Measurements from ENCODE around the gene NEXN.

NEXN gene

GRCh38 chr1:77888081-77888780, at the start of gene NEXN:
TSS of gene NEXN (plus strand) at chr1:77888624. CDS start at chr1:77916107, 27,483 bp downstream.
- Histone ChIP-seq H3K27ac (ENCODE audit: low read depth in 2 of 2, low read length in 2 of 2) (peak within 1 kb of the TSS; percentile 80 to 84), H3K9ac (ENCODE audit: low read depth in 1 of 2, low read length in 2 of 2) (peak within 1 kb of the TSS; percentile 60 to 68), H3K9me3 (ENCODE audit: control insufficient read depth in 2 of 2, low read length in 2 of 2) (no peaks in the 10 kb centered on the region), H3K36me3 (ENCODE audit: control insufficient read depth in 2 of 2, insufficient read depth in 2 of 2, low read length in 2 of 2) (no peaks in the 10 kb centered on the region), H3K27me3 (ENCODE audit: control insufficient read depth in 2 of 2, insufficient read depth in 2 of 2, low read length in 2 of 2) (no peaks in the 10 kb centered on the region), H3K4me3 (ENCODE audit: low read length in 2 of 2) (peak within 1 kb of the TSS; percentile 75 to 80), H3K4me1 (ENCODE audit: control insufficient read depth in 2 of 2, insufficient read depth in 2 of 2, low read length in 2 of 2) (peaks cover 4 to 5% of the 10 kb centered on the region in 2 donors)

- H3K9me3 ChIP-seq (ENCODE audit: control insufficient read depth in 2 of 2, low read length in 2 of 2) = no peaks in the 10 kb centered on the region
- H3K9ac ChIP-seq (ENCODE audit: low read depth in 1 of 2, low read length in 2 of 2) = no peak overlapping the region
- no peak overlapping the region for H3K27ac ChIP-seq (ENCODE audit: low read depth in 2 of 2, low read length in 2 of 2)
- H3K4me1 ChIP-seq (ENCODE audit: control insufficient read depth in 2 of 2, insufficient read depth in 2 of 2, low read length in 2 of 2) = no peaks in the 10 kb centered on the region
- no peaks in the 10 kb centered on the region for H3K36me3 ChIP-seq (ENCODE audit: control insufficient read depth in 2 of 2, insufficient read depth in 2 of 2, low read length in 2 of 2)
- no peaks in the 10 kb centered on the region for H3K27me3 ChIP-seq (ENCODE audit: control insufficient read depth in 2 of 2, insufficient read depth in 2 of 2, low read length in 2 of 2)
- no peak overlapping the region for H3K4me3 ChIP-seq (ENCODE audit: low read length in 2 of 2)
Measured at GRCh38 chr1:77841574-77841973, 46.9 kb upstream of the NEXN start.

GRCh38 chr1:77845951-77846350, 42.5 kb upstream of the NEXN start:
- Histone ChIP-seq H3K4me1 (ENCODE audit: control insufficient read depth in 2 of 2, insufficient read depth in 2 of 2, low read length in 2 of 2) (no peaks in the 10 kb centered on the region), H3K27me3 (ENCODE audit: control insufficient read depth in 2 of 2, insufficient read depth in 2 of 2, low read length in 2 of 2) (no peaks in the 10 kb centered on the region)

GRCh38 chr1:77846966-77847365, 41.5 kb upstream of the NEXN start:
- H3K27me3 ChIP-seq (ENCODE audit: control insufficient read depth in 2 of 2, insufficient read depth in 2 of 2, low read length in 2 of 2) = no peaks in the 10 kb centered on the region
- no peaks in the 10 kb centered on the region for H3K9me3 ChIP-seq (ENCODE audit: control insufficient read depth in 2 of 2, low read length in 2 of 2)
- H3K9ac ChIP-seq (ENCODE audit: low read depth in 1 of 2, low read length in 2 of 2) = no peak overlapping the region
- no peaks in the 10 kb centered on the region for H3K4me1 ChIP-seq (ENCODE audit: control insufficient read depth in 2 of 2, insufficient read depth in 2 of 2, low read length in 2 of 2)
- no peak overlapping the region for H3K27ac ChIP-seq (ENCODE audit: low read depth in 2 of 2, low read length in 2 of 2)
- H3K4me3 ChIP-seq (ENCODE audit: low read length in 2 of 2) = no peak overlapping the region
- no peaks in the 10 kb centered on the region for H3K36me3 ChIP-seq (ENCODE audit: control insufficient read depth in 2 of 2, insufficient read depth in 2 of 2, low read length in 2 of 2)

More at GRCh38 chr1:77845951-77846350, 42.5 kb upstream of the NEXN start:
- Histone ChIP-seq H3K27ac (ENCODE audit: low read depth in 2 of 2, low read length in 2 of 2) (no peak overlapping the region), H3K9me3 (ENCODE audit: control insufficient read depth in 2 of 2, low read length in 2 of 2) (no peaks in the 10 kb centered on the region), H3K4me3 (ENCODE audit: low read length in 2 of 2) (no peak overlapping the region), H3K36me3 (ENCODE audit: control insufficient read depth in 2 of 2, insufficient read depth in 2 of 2, low read length in 2 of 2) (no peaks in the 10 kb centered on the region), H3K9ac (ENCODE audit: low read depth in 1 of 2, low read length in 2 of 2) (no peak overlapping the region)

- Histone ChIP-seq H3K9ac (ENCODE audit: low read depth in 1 of 2, low read length in 2 of 2) (no peak overlapping the region), H3K4me3 (ENCODE audit: low read length in 2 of 2) (no peak overlapping the region)
Measured at GRCh38 chr1:77847621-77848080, 40.8 kb upstream of the NEXN start.

GRCh38 chr1:77850082-77850481, 38.3 kb upstream of the NEXN start:
- no peaks in the 10 kb centered on the region for H3K9me3 ChIP-seq (ENCODE audit: control insufficient read depth in 2 of 2, low read length in 2 of 2)
- H3K9ac ChIP-seq (ENCODE audit: low read depth in 1 of 2, low read length in 2 of 2) = no peak overlapping the region
- no peaks in the 10 kb centered on the region for H3K36me3 ChIP-seq (ENCODE audit: control insufficient read depth in 2 of 2, insufficient read depth in 2 of 2, low read length in 2 of 2)
- no peak overlapping the region for H3K4me3 ChIP-seq (ENCODE audit: low read length in 2 of 2)
- no peaks in the 10 kb centered on the region for H3K4me1 ChIP-seq (ENCODE audit: control insufficient read depth in 2 of 2, insufficient read depth in 2 of 2, low read length in 2 of 2)
- H3K27ac ChIP-seq (ENCODE audit: low read depth in 2 of 2, low read length in 2 of 2) = no peak overlapping the region
- no peaks in the 10 kb centered on the region for H3K27me3 ChIP-seq (ENCODE audit: control insufficient read depth in 2 of 2, insufficient read depth in 2 of 2, low read length in 2 of 2)

More at GRCh38 chr1:77847621-77848080, 40.8 kb upstream of the NEXN start:
- Histone ChIP-seq H3K36me3 (ENCODE audit: control insufficient read depth in 2 of 2, insufficient read depth in 2 of 2, low read length in 2 of 2) (no peaks in the 10 kb centered on the region), H3K4me1 (ENCODE audit: control insufficient read depth in 2 of 2, insufficient read depth in 2 of 2, low read length in 2 of 2) (no peaks in the 10 kb centered on the region), H3K27me3 (ENCODE audit: control insufficient read depth in 2 of 2, insufficient read depth in 2 of 2, low read length in 2 of 2) (no peaks in the 10 kb centered on the region), H3K27ac (ENCODE audit: low read depth in 2 of 2, low read length in 2 of 2) (no peak overlapping the region), H3K9me3 (ENCODE audit: control insufficient read depth in 2 of 2, low read length in 2 of 2) (no peaks in the 10 kb centered on the region)

GRCh38 chr1:77857552-77857951, 30.9 kb upstream of the NEXN start:
- Histone ChIP-seq H3K4me1 (ENCODE audit: control insufficient read depth in 2 of 2, insufficient read depth in 2 of 2, low read length in 2 of 2) (no peaks in the 10 kb centered on the region), H3K36me3 (ENCODE audit: control insufficient read depth in 2 of 2, insufficient read depth in 2 of 2, low read length in 2 of 2) (peaks cover 0 to 4% of the 10 kb centered on the region in 2 donors), H3K4me3 (ENCODE audit: low read length in 2 of 2) (no peak overlapping the region), H3K27ac (ENCODE audit: low read depth in 2 of 2, low read length in 2 of 2) (no peak overlapping the region), H3K27me3 (ENCODE audit: control insufficient read depth in 2 of 2, insufficient read depth in 2 of 2, low read length in 2 of 2) (no peaks in the 10 kb centered on the region), H3K9me3 (ENCODE audit: control insufficient read depth in 2 of 2, low read length in 2 of 2) (no peaks in the 10 kb centered on the region), H3K9ac (ENCODE audit: low read depth in 1 of 2, low read length in 2 of 2) (no peak overlapping the region)

GRCh38 chr1:77858725-77859124, 29.7 kb upstream of the NEXN start:
- Histone ChIP-seq H3K27me3 (ENCODE audit: control insufficient read depth in 2 of 2, insufficient read depth in 2 of 2, low read length in 2 of 2) (no peaks in the 10 kb centered on the region), H3K9me3 (ENCODE audit: control insufficient read depth in 2 of 2, low read length in 2 of 2) (no peaks in the 10 kb centered on the region), H3K27ac (ENCODE audit: low read depth in 2 of 2, low read length in 2 of 2) (no peak overlapping the region), H3K4me1 (ENCODE audit: control insufficient read depth in 2 of 2, insufficient read depth in 2 of 2, low read length in 2 of 2) (no peaks in the 10 kb centered on the region), H3K36me3 (ENCODE audit: control insufficient read depth in 2 of 2, insufficient read depth in 2 of 2, low read length in 2 of 2) (peaks cover 0 to 4% of the 10 kb centered on the region in 2 donors), H3K4me3 (ENCODE audit: low read length in 2 of 2) (no peak overlapping the region), H3K9ac (ENCODE audit: low read depth in 1 of 2, low read length in 2 of 2) (no peak overlapping the region)

GRCh38 chr1:77859248-77859647, 29.2 kb upstream of the NEXN start:
- no peaks in the 10 kb centered on the region for H3K27me3 ChIP-seq (ENCODE audit: control insufficient read depth in 2 of 2, insufficient read depth in 2 of 2, low read length in 2 of 2)
- peaks cover 0 to 4% of the 10 kb centered on the region in 2 donors for H3K36me3 ChIP-seq (ENCODE audit: control insufficient read depth in 2 of 2, insufficient read depth in 2 of 2, low read length in 2 of 2)
- no peaks in the 10 kb centered on the region for H3K9me3 ChIP-seq (ENCODE audit: control insufficient read depth in 2 of 2, low read length in 2 of 2)
- no peaks in the 10 kb centered on the region for H3K4me1 ChIP-seq (ENCODE audit: control insufficient read depth in 2 of 2, insufficient read depth in 2 of 2, low read length in 2 of 2)
- H3K9ac ChIP-seq (ENCODE audit: low read depth in 1 of 2, low read length in 2 of 2) = no peak overlapping the region
- H3K27ac ChIP-seq (ENCODE audit: low read depth in 2 of 2, low read length in 2 of 2) = no peak overlapping the region
- H3K4me3 ChIP-seq (ENCODE audit: low read length in 2 of 2) = no peak overlapping the region

GRCh38 chr1:77866296-77866695, 22.1 kb upstream of the NEXN start:
- Histone ChIP-seq H3K4me1 (ENCODE audit: control insufficient read depth in 2 of 2, insufficient read depth in 2 of 2, low read length in 2 of 2) (no peaks in the 10 kb centered on the region), H3K27ac (ENCODE audit: low read depth in 2 of 2, low read length in 2 of 2) (no peak overlapping the region), H3K27me3 (ENCODE audit: control insufficient read depth in 2 of 2, insufficient read depth in 2 of 2, low read length in 2 of 2) (no peaks in the 10 kb centered on the region), H3K9ac (ENCODE audit: low read depth in 1 of 2, low read length in 2 of 2) (no peak overlapping the region), H3K9me3 (ENCODE audit: control insufficient read depth in 2 of 2, low read length in 2 of 2) (no peaks in the 10 kb centered on the region), H3K4me3 (ENCODE audit: low read length in 2 of 2) (no peak overlapping the region), H3K36me3 (ENCODE audit: control insufficient read depth in 2 of 2, insufficient read depth in 2 of 2, low read length in 2 of 2) (peaks cover 9 to 17% of the 10 kb centered on the region in 2 donors)
